Hepatocyte (in vitro differentiated cells): Measurements from ENCODE around the gene FOLR3.

Source experiments
- EZH2 ChIP-seq: fragments of 200-600 bp; sonication (generic); IDR thresholded peaks from 2 replicates; pipeline ENCODE4 v1.6.1; 2016; ENCODE audit warnings: antibody characterized with exemption, mild to moderate bottlenecking, borderline replicate concordance
- EZH2phosphoT487 ChIP-seq: fragments of 200-600 bp; sonication (generic); IDR thresholded peaks from one replicate; pipeline ENCODE4 v1.6.1; 2018; ENCODE audit warnings: antibody characterized with exemption, mild to moderate bottlenecking, low read depth, moderate library complexity; ENCODE audit not compliant: unreplicated experiment, severe bottlenecking
- TF ChIP-seq, protein P1 (sequence below): fragments of 200-600 bp; sonication (generic); IDR thresholded peaks from 2 replicates; pipeline ENCODE4 v1.5.1; 2016; ENCODE audit warnings: antibody characterized with exemption, mild to moderate bottlenecking; ENCODE audit not compliant: poor library complexity

DNA sequence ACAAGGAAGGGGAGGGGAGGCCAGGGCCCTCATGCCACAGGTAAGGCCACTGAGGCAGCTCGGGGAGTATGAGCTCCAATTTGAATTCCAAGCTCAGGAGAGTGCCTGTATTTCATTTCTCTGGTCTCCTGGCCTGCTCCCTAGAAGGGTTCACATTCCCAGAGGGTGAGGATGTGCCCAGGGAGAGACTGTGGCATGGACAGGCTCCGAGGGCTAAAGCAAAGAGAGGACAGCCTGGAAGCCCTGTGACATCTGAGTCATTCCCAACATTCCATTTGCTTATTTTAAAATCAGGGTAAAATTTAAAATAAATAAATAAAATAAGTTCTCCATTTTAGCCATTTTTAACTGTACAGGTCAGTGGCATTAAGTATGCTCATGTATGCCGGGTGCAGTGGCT is 37.8 kb downstream of the FOLR3 start:
- TF ChIP-seq, protein P1, sequence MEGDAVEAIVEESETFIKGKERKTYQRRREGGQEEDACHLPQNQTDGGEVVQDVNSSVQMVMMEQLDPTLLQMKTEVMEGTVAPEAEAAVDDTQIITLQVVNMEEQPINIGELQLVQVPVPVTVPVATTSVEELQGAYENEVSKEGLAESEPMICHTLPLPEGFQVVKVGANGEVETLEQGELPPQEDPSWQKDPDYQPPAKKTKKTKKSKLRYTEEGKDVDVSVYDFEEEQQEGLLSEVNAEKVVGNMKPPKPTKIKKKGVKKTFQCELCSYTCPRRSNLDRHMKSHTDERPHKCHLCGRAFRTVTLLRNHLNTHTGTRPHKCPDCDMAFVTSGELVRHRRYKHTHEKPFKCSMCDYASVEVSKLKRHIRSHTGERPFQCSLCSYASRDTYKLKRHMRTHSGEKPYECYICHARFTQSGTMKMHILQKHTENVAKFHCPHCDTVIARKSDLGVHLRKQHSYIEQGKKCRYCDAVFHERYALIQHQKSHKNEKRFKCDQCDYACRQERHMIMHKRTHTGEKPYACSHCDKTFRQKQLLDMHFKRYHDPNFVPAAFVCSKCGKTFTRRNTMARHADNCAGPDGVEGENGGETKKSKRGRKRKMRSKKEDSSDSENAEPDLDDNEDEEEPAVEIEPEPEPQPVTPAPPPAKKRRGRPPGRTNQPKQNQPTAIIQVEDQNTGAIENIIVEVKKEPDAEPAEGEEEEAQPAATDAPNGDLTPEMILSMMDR: no peak
- no peak for TF ChIP-seq EZH2
- TF ChIP-seq EZH2phosphoT487: no peak
